T-helper 1 cell treated with Interleukin-12 subunit alpha and Interleukin-12 subunit beta and Interleukin-4 antibody, amounts not matched to agents 30 ng/mL and 1 ng/mL, for 36 hours (primary cell): ENCODE data around the gene HAND2. TPM values are rescaled to one million over a fixed set of nuclear protein-coding genes. Genes with fewer than 3 reads are reported as not detected.

Experiments used
- intact Hi-C: fragments of 100-400 bp; cut with micrococcal nuclease; formaldehyde crosslinking; loops from one replicate; pipeline ENCODE4 v1.15.1; 2024
- total RNA-seq: library from RNA; stranded (reverse); gene quantifications from 2 replicates; pipeline ENCODE4 v1.2.3, GENCODE V29; 2022

Gene HAND2
- total RNA-seq, 1 donor from 2014 or later = not detected

DNA sequence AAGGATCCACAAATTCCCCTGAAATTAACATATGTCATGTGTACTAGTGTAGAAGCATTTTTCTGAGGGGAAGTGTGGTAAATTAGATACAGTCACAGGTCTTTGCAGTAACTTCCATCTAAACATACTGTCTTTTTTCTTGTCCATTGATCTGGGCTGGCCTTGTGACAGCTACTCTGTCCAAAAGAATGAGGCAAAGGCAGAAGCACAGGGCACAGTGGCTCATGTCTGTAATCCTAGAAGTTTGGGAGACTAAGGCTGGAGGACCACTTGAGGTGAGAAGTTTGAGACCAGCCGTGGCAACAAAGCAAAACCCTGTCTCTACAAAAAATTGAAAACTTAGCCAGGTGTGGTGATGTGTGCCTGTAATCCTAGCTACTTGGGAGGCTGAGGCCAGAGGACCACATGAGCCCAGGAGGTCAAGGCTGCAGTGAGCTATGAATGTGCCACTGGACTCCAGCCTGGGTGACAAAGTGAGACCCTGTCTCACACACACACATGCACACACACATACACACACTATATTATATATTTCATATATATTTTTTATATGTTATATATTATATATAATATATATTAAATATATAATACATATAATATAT, 47.6 kb downstream of the HAND2 start:
- intact Hi-C loops = no loop called here

DNA sequence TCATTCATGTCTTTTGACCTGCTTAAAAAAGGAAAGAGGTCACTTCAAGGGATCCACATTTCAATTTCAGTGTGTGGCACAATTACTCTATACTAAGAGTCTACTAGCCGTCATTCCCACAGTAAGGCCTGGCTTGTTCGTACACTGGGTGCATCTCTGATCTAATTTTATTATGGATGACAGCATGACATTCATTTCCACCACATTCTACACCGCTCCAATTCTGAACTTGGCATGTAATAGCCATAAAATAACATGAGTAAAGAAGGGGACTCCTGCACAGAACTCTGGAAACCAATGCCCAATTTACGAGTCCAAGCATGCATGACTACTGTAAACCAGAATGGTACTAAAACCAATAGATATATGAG, 51.1 kb downstream of the HAND2 start:
- intact Hi-C loops = no loop called here

DNA sequence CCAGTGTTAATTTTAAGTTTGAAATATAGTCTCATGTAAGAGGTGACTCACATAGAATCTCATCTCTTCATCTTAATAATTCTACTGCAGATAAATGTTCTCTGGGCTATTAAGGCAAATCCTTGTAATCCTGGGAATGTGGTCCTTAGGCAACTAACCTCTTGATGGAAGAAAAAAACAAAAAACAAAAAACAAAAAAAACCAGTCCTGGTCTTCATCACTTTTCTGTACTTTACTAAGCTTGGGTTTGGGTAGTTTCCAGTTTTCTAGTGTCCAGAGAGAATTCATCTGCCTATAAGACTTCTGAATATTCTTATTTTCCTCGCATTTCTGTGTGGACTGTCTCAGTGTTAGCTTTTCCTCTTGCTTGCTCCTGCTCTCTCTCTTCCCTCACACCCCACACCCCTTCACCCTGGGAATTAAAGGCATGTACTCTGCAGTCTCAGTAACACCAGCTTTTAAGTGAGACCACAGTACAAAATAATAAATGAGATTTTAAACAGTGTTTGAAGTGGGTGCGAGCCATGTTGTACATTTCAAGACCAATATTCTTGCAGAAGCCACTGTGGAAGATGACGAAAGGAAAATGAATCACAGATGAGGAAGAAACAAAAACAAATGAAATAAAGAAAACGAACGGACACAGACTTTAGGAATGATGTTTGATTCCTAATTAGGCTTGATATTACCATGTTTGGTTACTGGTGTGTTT, 51.7 kb downstream of the HAND2 start:
- intact Hi-C loops = no loop called here

DNA sequence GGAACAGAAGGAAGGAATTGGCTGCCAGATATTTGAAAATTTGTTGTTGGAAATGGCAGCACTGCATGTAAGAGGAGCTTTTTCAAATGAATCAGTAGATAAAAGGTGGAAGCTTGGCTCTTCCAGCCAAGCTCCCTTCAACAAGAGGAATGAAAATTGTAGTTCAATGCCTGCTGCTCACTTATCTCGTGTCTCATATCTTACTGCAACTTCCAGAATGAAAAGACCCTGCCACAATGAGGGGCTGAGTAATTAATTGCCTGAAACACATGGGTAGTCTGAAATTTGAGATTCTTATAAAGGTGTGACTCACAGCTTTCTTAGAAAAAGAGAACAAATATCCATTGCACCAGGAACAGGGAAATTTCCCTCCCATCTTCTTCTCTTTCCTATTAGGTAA, 53.0 kb downstream of the HAND2 start:
- intact Hi-C loops = no loop called here

Other genes with a start within 250 kb of the HAND2 start
- gene HMGB2, start 195.9 kb downstream of the HAND2 start, total RNA-seq = 486 and 489 TPM in 2 replicates
- gene SAP30, start 159.3 kb downstream of the HAND2 start, total RNA-seq = 20.1 and 22.5 TPM in 2 replicates
- gene SCRG1, start 131.1 kb downstream of the HAND2 start, total RNA-seq = not detected in 2 replicates